Choroid plexus epithelial cell (primary cell): ENCODE measurements around the gene KLHL22.
A peak's percentile ranks its signal among the peaks of the same experiment; 100 is the strongest.

Experiments used
- DNase-seq: peaks from one replicate; pipeline ENCODE4 v3.0.0-alpha.2; 2010; ENCODE audit warnings: low read depth
- H3K4me3 ChIP-seq: 2 replicates; pipeline ENCODE4 v1.5.1; 2011; ENCODE audit warnings: low read depth, mild to moderate bottlenecking, control low read depth, low read length, moderate library complexity
- TF ChIP-seq, protein P1 (sequence below): conservative IDR thresholded peaks from 2 replicates; pipeline ENCODE4 v1.5.1; 2011; ENCODE audit warnings: low read depth, mild to moderate bottlenecking, control low read depth, inconsistent platforms, low read length, moderate library complexity

KLHL22 gene

DNA sequence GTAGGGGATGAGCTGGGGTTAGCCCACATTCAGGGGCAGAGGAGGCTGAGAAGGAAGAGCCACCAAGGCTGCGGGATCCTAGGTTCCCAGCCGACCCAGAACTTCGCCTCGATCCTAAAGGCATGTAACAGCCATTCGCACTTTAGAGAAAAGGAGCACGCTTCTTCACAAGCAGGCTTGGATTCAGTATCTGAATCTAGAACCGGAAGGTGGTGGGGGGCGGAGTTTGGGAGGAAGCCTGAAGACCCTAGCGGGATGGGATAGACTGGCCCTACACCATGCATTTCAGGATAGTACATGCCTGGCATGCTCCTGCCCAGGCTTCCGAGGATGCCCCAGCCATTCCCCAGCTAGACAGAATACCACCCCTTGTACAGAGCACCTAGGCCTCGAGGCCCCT, 62.4 kb downstream of the KLHL22 start:
- TF ChIP-seq, protein P1, sequence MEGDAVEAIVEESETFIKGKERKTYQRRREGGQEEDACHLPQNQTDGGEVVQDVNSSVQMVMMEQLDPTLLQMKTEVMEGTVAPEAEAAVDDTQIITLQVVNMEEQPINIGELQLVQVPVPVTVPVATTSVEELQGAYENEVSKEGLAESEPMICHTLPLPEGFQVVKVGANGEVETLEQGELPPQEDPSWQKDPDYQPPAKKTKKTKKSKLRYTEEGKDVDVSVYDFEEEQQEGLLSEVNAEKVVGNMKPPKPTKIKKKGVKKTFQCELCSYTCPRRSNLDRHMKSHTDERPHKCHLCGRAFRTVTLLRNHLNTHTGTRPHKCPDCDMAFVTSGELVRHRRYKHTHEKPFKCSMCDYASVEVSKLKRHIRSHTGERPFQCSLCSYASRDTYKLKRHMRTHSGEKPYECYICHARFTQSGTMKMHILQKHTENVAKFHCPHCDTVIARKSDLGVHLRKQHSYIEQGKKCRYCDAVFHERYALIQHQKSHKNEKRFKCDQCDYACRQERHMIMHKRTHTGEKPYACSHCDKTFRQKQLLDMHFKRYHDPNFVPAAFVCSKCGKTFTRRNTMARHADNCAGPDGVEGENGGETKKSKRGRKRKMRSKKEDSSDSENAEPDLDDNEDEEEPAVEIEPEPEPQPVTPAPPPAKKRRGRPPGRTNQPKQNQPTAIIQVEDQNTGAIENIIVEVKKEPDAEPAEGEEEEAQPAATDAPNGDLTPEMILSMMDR = no peak
- no peak overlapping the region for H3K4me3 ChIP-seq
- DNase-seq = no peak

DNA sequence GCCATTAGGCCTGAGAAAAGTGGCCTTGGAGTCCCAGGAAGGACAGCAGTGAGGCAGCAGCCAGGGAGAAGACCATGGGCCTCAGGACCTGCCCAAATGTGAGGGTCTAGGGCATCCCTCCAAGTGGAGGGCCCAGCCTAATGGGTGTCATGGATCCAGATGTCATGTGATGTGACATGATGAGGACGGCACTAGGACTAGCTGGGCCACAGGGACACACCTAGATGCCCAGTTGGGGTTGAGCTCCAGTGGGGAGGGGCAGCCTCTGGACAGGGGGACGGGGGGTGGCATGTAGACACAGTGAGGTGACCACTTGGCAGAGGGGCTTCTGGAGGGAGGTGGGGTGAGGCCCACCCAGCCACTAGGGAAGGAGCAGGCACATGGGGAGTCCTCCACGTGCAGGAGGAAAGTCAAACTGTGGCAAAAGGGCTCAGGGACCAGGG, 63.3 kb downstream of the KLHL22 start:
- TF ChIP-seq, protein P1 = no peak

GRCh38 chr22:20431511-20432192, 63.9 kb downstream of the KLHL22 start:
- TF ChIP-seq, protein P1 = no peak
- DNase-seq = no peak
- H3K4me3 ChIP-seq = no peak overlapping the region

More for the DNA sequence above, 63.3 kb downstream of the KLHL22 start:
- H3K4me3 ChIP-seq = no peak overlapping the region
- DNase-seq = no peak

GRCh38 chr22:20430720-20431510, 64.7 kb downstream of the KLHL22 start:
- no peak for DNase-seq
- TF ChIP-seq, protein P1 = no peak
- peak overlapping the region; percentile 11 for H3K4me3 ChIP-seq

DNA sequence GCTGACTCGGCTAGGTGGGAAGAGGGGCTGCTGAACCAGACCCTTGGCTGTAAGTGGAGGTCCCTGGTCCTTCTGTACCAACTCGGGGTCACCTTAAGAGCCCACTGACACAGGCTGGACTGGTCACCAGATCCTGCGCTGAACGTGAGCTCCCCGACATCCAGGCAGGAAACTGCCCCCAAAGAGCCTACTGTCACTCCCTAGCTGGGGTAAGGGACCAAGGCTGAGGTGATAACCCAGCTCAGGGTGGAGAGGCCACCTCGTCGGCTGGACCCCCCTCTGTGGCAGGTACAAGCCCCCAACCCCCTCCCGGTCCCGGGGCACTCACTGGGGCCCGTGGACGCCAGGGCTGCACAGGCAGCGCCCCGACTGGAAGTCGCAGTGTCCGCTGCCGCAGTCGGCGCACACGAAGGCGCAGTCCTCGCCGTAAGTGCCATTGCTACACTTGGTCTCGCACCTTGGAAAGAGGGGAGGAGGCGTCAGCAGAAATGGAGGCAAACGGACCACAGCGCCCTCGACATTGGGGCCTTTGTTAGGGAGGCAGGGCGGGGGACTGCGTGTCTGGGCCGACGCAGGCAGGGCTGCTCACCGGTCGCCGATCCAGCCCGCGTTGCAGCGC, 65.4 kb downstream of the KLHL22 start:
- H3K4me3 ChIP-seq = no peak overlapping the region
- no peak for DNase-seq
- TF ChIP-seq, protein P1 = no peak

DNA sequence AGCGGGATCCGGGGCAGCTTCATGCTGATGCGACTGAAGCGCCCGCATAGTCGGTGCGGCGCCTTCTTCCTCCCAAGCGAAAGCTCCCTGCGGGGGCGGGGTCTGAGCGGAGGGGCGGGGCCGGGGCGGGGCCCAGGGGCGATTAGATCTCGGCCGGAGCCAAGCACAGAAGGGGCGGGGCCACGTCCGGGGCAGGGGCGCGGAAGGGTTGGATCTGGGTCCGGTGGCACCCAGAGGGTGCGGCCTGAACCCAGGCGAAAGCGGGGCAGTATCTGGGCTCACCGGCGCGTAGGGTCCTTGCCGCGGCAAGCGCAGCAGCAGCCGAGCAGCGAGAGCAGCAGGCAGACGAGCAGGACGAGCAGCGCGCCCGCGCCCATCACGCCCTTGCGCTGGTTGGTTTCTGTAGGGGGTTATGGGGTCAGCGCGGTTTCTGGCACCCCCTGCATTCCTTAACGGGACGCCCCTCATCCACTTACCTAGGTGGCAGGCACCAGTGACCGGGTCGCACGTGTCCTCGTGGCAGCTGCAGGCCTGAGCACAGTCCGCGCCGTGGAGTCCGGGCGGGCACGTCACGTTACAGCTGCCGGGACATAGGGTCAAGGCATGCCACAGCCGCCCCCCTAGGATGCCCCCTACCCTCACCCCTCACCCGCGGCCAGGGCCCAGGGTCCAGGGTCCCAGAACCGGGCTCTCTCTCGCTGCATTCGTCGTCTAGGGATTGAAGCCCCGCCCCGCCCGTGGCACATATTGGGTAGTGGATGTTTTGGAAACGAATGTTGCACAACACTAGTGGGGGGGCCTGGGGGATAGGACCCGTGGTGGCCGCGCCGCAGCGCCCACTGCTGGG, 66.1 kb downstream of the KLHL22 start:
- no peak for DNase-seq
- H3K4me3 ChIP-seq = no peak overlapping the region
- TF ChIP-seq, protein P1 = no peak
